BLaER1 treated with 17β-estradiol and CSF1 and Interleukin-3, amounts not matched to agents 10 nM and 100 nM (cell line): Measurements from ENCODE around the gene SLC25A42.
A peak's percentile ranks its signal among the peaks of the same experiment; 100 is the strongest.

ENCODE experiments used
- H3K27ac ChIP-seq, 11 experiments: shearing (Covaris generic); formaldehyde crosslinking; 2 replicates each; pipeline ENCODE4 v1.8.1; 2022
- H3K27me3 ChIP-seq, 11 experiments: shearing (Covaris generic); formaldehyde crosslinking; 2 replicates each; pipeline ENCODE4 v1.8.1; 2022
- H3K36me3 ChIP-seq, 11 experiments: shearing (Covaris generic); formaldehyde crosslinking; 2 replicates each; pipeline ENCODE4 v1.8.1; 2022
- H3K4me1 ChIP-seq, 10 experiments: shearing (Covaris generic); formaldehyde crosslinking; 2 replicates each; pipeline ENCODE4 v1.8.1; 2022
- H3K4me2 ChIP-seq, 11 experiments: shearing (Covaris generic); formaldehyde crosslinking; 2 replicates each; pipeline ENCODE4 v1.8.1; 2022
- H3K4me3 ChIP-seq, 10 experiments: shearing (Covaris generic); formaldehyde crosslinking; 2 replicates each; pipeline ENCODE4 v1.8.1; 2022
- H3K9ac ChIP-seq, 11 experiments: shearing (Covaris generic); formaldehyde crosslinking; 2 replicates each; pipeline ENCODE4 v1.8.1; 2022
- H3K9me3 ChIP-seq, 11 experiments: shearing (Covaris generic); formaldehyde crosslinking; replicated peaks in 1 of 11; 2 replicates each; pipeline ENCODE4 v1.8.1; 2022
- H4K20me1 ChIP-seq, 11 experiments: shearing (Covaris generic); formaldehyde crosslinking; 2 replicates each; pipeline ENCODE4 v1.8.1; 2022
- Cebpa-rat ChIP-seq, 11 experiments: shearing (Covaris generic); IDR thresholded peaks; 2 replicates each; pipeline ENCODE4 v1.8.1; 2022

The SLC25A42 gene

DNA sequence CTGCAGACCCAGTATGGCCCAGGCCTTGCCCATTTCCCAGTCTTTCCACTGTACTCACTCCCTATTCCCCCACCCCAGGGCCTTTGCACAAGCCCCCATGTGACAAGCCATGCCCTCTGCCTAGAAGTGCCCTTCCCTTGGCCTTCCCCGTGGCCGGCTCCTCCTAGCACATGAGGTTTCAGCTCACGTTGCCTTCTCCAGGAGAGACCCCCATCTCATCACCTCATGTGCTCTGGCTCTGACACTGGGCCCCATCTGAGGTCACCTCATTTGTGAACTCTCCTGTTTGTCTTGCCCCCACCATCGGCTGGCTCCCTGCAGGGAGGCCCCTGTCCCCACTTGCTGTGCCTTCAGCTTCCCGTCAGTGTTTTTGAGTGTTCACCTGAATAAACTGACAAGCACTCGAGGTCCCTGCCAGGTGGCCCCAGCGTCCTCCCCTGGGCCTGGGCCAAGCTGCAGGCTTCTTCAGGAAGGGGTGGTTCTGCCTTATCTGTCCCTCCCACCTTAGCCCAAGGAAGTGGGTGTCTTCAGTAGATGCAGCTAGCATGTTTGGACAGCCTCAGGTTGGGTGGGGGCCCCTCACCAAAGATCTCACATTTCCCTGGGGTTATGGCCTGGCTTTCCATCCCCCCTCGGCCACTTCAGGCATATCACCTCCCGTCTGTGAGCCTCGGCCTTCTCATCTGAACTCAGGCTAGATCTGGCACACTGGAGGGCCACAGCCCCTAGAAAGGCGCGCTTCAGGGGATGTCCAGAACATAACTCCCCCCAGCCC is 3.8 kb upstream of the SLC25A42 start:
- no peak overlapping the region for H3K4me3 ChIP-seq
- no peaks in the 10 kb centered on the region for H3K27me3 ChIP-seq
- peaks cover 0 to 56% (median 19%) of the 10 kb centered on the region in 11 experiments; a peak in 12 of 22 replicates for H4K20me1 ChIP-seq
- H3K4me2 ChIP-seq, result no peak overlapping the region
- peak overlapping the region in 1 of 11 experiments; percentile 27; a peak in 1 of 22 replicates for H3K27ac ChIP-seq
- no peaks in the 10 kb centered on the region for H3K9me3 ChIP-seq
- H3K36me3 ChIP-seq, result peaks cover 43 to 71% (median 62%) of the 10 kb centered on the region in 11 experiments
- peaks cover 13 to 31% (median 27%) of the 10 kb centered on the region in 10 experiments for H3K4me1 ChIP-seq
- TF ChIP-seq Cebpa-rat (IDR thresholded peaks at IDR 0.05), result no peak
- H3K9ac ChIP-seq, result peak overlapping the region in 2 of 11 experiments; percentile 14 to 22; a peak in 2 of 22 replicates

DNA sequence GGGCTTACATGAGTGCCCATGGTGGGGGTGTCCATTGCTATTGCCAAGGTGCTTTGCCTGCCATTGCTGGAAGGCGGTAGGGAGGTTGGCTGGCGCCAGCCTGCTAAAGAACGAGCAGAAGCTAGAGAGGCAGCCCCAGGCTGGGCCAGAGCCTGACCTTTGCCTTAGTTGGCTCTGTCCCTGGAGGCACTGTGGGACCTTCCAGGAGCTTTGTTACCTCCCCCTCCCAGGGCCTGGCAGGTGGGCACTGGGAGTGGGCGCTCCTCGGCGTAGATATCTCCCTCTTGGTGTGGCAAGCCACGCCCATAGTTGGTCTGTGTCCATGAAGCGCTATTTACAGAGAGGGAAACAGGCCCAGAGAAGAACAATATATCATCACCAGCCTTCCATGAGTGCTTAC is 2.3 kb upstream of the SLC25A42 start:
- TF ChIP-seq Cebpa-rat (IDR thresholded peaks at IDR 0.05), result no peak
- Histone ChIP-seq H3K9me3 (no peaks in the 10 kb centered on the region), H3K4me1 (peaks cover 17 to 45% (median 40%) of the 10 kb centered on the region in 10 experiments), H3K9ac (peak overlapping the region in 2 of 11 experiments; percentile 39 to 67; a peak in 1 of 22 replicates), H3K36me3 (peaks cover 30 to 56% (median 48%) of the 10 kb centered on the region in 11 experiments), H3K4me3 (no peak overlapping the region), H3K27me3 (no peaks in the 10 kb centered on the region), H4K20me1 (peaks cover 0 to 42% (median 9%) of the 10 kb centered on the region in 11 experiments; a peak in 10 of 22 replicates), H3K27ac (0 out of 22 replicates have a peak overlapping the region, but pooled peaks of 1 of the 11 experiments have one; percentile 8), H3K4me2 (peak overlapping the region in 3 of 11 experiments; percentile 88 to 95 (median 88); a peak in 4 of 22 replicates)

DNA sequence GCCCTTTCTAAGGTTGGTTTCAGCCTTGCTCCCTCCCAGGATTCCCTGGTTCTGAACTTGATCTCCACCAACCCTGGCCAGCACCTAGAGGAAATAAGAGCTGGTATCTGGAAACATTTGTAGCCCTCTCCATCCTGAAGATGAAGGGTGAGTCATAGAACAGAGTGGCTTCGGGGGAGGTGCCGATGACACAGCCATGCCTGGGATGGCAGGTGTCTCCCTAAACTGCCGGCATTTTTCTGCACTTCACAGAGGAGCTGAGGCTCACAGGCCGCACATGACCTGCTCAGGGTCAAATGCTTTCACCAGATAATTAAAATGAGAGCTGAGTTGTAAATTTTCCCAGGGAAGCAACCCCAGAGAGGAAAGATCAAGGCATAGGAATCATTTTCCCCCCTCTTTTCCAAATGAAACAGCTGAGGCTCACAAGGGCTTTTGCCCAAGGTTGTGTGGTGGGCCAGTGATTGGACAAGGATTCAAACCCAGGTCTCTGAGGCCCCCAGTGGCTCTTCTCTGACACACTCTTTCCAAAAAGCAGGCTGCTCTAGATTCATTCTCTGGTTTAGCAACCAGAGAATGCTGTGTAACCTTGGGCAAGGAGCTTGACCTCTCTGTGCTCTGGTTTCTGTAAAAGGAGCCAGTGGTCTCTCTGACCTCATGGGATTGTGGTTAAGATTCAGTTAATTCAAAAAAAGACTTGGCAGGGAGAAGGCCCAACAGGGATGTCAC is 1.2 kb upstream of the SLC25A42 start:
- peak overlapping the region in 8 of 11 experiments; percentile 48 to 65 (median 59); a peak in 15 of 22 replicates for H3K27ac ChIP-seq

DNA sequence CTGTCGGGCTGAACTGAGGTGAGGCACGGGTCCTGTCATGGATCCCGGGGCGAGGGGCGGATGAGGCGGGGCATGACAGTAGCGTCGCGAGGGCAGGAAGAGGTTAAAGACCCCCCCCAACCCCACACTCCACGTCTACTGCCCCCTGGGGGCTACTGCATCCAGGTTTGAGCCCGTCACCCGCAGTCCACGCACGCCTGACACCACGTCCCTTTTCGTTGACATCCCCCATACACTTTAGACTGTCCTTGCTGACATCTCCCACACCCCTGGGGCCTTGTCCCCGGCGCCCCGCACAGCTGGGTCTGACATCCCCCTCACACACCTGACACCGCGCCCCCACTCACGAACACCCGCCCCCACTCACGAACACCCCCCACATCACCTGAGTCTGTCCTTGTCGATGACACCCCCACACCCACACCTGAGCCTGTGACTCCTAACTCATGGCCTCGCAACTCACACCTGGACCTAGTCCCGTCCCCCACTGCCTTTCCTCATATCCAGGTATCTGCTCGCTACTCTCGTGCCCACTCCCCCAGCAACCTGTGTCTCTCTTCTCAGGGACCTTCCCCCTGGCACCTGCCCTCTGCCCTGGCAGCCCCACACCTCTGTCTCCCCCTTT is 416 bp downstream of the SLC25A42 start:
- peak overlapping the region; percentile 69 to 83 (median 74) for H3K4me3 ChIP-seq
- H3K9ac ChIP-seq, result peak overlapping the region; percentile 70 to 82 (median 77)
- peak overlapping the region in 10 of 11 experiments; percentile 26 to 77 (median 71); a peak in 18 of 22 replicates for H3K27ac ChIP-seq
- peaks cover 4 to 29% (median 21%) of the 10 kb centered on the region in 11 experiments; a peak in 21 of 22 replicates for H3K36me3 ChIP-seq
- no peaks in the 10 kb centered on the region for H3K9me3 ChIP-seq
- no peak for TF ChIP-seq Cebpa-rat (IDR thresholded peaks at IDR 0.05)
- H3K4me2 ChIP-seq, result peak overlapping the region; percentile 79 to 100 (median 99)
- peaks cover 0 to 22% (median 0%) of the 10 kb centered on the region in 11 experiments; a peak in 5 of 22 replicates for H4K20me1 ChIP-seq
- peaks cover 44 to 72% (median 67%) of the 10 kb centered on the region in 10 experiments for H3K4me1 ChIP-seq
- H3K27me3 ChIP-seq, result no peaks in the 10 kb centered on the region

More for the DNA sequence above, 1.2 kb upstream of the SLC25A42 start:
- Histone ChIP-seq H3K27me3 (no peaks in the 10 kb centered on the region), H3K4me1 (peaks cover 28 to 57% (median 51%) of the 10 kb centered on the region in 10 experiments), H3K4me3 (peak overlapping the region; percentile 53 to 78 (median 72)), H3K4me2 (peak overlapping the region; percentile 77 to 95 (median 88)), H3K36me3 (peaks cover 19 to 45% (median 37%) of the 10 kb centered on the region in 11 experiments; a peak in 21 of 22 replicates), H4K20me1 (peaks cover 0 to 31% (median 6%) of the 10 kb centered on the region in 11 experiments; a peak in 8 of 22 replicates), H3K9me3 (no peaks in the 10 kb centered on the region), H3K9ac (peak overlapping the region; percentile 39 to 77 (median 68))
- no peak for TF ChIP-seq Cebpa-rat (IDR thresholded peaks at IDR 0.05)

DNA sequence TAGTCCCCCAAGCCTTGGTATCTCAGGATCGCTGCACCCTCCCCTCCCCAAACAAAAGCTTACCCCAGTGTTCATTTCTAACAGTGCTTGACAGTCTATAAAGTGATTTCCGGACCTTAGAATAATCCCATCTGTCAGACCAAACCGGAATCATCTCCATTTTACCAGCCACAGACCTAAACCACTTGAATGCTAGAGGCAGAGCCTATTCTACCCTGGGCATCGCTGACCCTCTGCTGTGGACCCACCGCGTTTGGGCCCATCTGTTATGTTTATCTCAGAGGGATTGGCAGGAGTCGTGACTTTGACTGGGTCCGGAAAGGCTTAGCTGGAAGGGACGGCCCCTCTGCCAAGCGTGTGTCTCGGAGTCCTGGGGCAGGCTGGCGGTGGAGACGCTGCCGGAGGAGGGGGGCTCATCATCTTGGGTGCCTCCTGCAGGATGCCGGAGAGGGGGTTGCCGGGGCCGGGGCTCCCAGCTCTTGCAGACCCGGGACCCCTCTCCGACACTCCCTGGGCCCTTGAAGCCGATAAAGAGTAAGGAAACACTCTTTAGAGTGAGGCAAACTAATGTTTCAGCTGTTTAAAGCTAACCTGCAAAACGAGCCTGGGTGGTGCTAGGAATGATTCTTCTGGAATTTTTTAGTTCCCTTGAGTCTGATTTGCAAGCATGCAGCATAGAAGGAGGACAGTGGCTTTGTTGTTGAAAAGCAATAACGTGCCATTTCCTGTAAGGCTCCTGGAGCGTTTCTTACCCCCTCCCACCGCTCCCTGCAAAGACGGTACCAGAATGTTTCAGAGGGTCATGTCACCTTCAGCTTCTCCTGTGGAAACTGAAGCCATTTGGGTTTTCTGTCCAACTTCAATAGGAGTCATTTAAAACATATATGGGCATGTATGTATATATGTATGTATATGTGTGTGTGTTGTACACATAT is 1.3 kb downstream of the SLC25A42 start:
- peaks cover 0 to 20% (median 13%) of the 10 kb centered on the region in 11 experiments; a peak in 18 of 22 replicates for H3K36me3 ChIP-seq
- H3K4me1 ChIP-seq, result peaks cover 47 to 77% (median 71%) of the 10 kb centered on the region in 10 experiments
- H3K9ac ChIP-seq, result peak overlapping the region; percentile 70 to 82 (median 77)
- H3K4me3 ChIP-seq, result peak overlapping the region; percentile 69 to 83 (median 74)
- H3K4me2 ChIP-seq, result peak overlapping the region; percentile 79 to 100 (median 99)
- H3K9me3 ChIP-seq, result no peaks in the 10 kb centered on the region
- peak overlapping the region in 10 of 11 experiments; percentile 26 to 77 (median 71); a peak in 19 of 22 replicates for H3K27ac ChIP-seq
- H3K27me3 ChIP-seq, result no peaks in the 10 kb centered on the region
- peaks cover 0 to 17% (median 0%) of the 10 kb centered on the region in 11 experiments; a peak in 5 of 22 replicates for H4K20me1 ChIP-seq
- no peak for TF ChIP-seq Cebpa-rat (IDR thresholded peaks at IDR 0.05)

DNA sequence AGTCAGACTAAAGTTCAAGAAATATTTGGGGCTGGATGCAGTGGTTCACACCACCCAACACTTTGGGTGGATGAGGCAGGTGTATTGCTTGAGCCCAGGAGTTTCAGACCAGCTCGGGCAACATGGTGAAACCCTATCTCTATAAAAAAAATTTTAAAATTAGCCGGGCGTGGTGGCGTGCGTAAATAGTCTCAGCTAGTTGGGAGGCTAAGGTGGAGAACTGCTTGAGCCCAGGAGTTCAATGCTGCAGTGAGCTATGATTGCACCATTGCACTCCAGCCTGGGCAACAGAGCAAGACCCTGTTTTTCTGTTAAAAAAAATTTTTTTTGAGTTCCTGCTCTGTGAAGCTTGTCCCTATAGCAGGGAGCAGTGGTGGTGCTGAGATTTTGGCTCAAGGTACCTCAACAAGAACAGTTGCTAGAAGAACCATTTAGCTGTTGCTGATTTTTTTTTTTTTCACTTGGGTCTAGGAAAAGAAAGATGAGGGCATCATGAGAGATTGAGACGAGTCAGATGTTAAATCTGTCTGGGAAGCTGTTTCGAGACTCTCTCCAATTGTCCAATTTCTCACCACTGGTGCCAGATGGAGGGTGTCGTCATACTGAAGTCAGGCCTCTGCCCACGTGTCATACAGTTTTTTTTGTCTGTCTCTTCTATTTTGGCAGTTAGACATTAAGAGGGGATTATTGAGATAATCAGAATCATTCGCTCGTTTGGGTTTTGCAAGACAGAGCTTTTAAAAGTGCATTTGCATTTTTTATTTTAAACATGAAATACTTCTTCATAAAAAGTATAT is 3.7 kb downstream of the SLC25A42 start:
- peak overlapping the region in 4 of 11 experiments; percentile 1 to 82 (median 50); a peak in 4 of 22 replicates for H3K9ac ChIP-seq
- peak overlapping the region; percentile 51 to 99 (median 77) for H3K4me2 ChIP-seq

More for the DNA sequence above, 3.7 kb downstream of the SLC25A42 start:
- no peaks in the 10 kb centered on the region for H3K27me3 ChIP-seq
- H3K4me1 ChIP-seq, result peaks cover 47 to 79% (median 69%) of the 10 kb centered on the region in 10 experiments
- H4K20me1 ChIP-seq, result peaks cover 0 to 6% (median 0%) of the 10 kb centered on the region in 11 experiments; a peak in 4 of 22 replicates
- H3K36me3 ChIP-seq, result peaks cover 0 to 18% (median 6%) of the 10 kb centered on the region in 11 experiments; a peak in 9 of 22 replicates
- H3K27ac ChIP-seq, result peak overlapping the region in 8 of 11 experiments; percentile 37 to 73 (median 56); a peak in 16 of 22 replicates
- no peaks in the 10 kb centered on the region for H3K9me3 ChIP-seq
- no peak overlapping the region for H3K4me3 ChIP-seq
- no peak; a peak in 1 of 22 replicates for TF ChIP-seq Cebpa-rat (IDR thresholded peaks at IDR 0.05)
